HG03460 (cell line): ENCODE results near the gene TLE2.
A peak's percentile ranks its signal among the peaks of the same experiment; 100 is the strongest.

ENCODE experiments used
- ATAC-seq: cut with Tn5 transposase; IDR thresholded peaks from one replicate; pipeline ENCODE4 v1.9.1; 2021; ENCODE audit not compliant: unreplicated experiment

Gene TLE2

DNA sequence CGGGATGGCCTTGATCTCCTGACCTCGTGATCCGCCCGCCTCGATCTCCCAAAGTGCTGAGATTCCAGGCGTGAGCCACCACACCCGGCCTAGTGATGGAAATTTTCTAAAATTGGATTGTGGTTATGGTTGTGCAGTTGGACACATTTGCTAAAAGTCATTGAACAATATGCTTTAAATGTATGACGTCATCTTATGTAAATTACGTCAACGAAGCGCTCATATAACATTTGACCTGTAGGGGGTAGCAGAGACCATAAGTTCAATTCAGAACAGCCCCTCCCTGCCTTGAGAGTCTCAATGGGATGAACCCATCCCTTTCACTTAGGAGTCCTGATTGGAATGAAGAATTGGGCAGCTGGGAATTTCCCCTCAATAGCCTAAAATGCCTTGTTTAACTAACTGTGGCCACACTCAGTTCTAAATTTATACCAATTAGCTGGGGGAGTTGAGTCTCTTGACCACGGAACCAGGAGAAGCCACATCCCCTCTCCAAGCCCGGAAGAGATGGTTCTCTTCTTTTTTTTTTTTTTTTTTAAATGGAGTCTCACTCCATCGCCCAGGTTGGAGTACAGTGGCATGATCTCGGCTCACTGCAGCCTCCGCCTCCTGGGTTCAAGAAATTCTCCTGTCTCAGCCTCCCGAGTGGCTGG, 66.9 kb downstream of the TLE2 start:
- no peak for ATAC-seq

GRCh38 chr19:2960120-2960519, 69.0 kb downstream of the TLE2 start:
- ATAC-seq: no peak

- ATAC-seq: no peak
Observed at GRCh38 chr19:2957160-2957559, 71.9 kb downstream of the TLE2 start.

DNA sequence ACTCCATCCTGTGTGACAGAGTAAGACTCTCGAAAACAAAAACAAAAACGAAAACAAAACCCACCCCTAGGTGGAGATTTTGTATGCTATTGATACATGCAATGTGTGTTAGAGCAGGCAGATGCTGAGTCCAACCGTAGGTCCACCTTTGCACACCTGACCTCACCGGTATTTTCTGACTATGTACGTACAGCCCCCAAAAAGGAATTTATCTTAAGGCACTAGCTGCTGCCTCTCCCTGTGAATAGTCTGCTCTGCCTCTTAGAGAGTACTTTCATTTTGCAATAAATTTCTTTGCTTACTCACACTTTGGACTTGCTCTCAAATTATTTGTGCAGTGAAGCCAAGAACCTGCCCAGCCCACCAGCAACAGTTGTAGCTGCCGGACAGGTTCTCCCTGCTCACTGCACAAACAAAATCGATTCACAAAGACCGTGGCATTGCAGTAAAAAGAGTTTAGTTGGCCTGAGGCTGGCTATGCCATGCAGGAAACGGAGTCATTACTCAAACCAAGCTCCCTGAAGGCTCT, 76.1 kb downstream of the TLE2 start:
- ATAC-seq: no peak

DNA sequence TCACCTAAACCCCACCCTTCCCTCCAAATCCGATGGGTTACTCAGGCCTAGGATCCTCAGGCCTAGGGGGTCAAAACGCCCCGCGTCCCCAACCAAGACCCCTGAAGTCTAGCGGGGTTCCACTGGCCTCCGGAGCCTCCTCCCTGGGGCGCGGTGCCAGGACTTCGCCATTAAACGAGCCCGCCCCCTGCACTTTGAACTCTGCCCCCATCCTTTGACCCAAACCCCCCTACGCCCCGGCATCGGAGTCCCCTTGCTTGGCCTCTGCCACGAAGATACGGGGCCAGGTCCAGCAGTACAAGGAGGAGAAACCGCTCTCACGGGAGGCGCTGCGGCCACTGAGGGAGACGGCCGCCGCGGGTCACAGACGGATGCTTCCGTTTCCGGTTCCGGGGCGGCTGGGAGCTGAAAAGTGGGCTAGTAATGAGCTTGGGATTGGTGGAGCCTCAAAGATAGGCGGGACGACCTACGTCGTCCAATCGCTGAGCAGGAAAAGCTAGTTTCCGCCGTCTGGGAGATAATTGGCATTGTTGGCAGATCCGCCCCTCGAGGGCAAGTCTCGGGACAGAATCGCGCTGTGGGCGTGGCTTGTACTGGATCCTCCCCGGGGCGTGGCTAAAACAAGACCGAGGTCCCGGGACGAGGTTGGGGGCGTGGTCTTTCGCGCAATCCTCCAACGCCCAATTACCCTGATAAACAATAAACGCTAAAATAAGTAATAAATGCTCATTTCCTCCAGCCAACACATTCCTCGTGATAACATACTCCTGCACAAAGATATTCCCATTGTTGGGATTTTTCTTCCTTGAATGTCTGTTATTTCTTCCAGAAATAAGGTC, 78.6 kb downstream of the TLE2 start:
- peak; percentile 83 for ATAC-seq

DNA sequence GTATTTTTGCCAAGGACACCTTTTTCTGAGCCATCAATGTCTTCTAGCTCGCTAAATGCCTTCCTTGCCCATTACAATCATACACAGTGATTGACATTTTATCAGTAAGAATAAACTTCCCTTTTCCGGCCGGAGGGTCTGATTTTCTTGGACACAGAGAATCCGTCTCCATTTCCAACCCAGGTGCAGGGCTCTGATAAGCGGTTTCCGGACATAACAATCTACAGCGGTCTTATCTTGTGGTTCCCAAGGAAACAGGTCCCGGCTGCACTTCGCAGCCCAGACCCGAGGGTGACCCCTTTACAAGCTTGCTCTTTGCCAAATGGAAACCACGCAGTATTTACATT, 79.2 kb downstream of the TLE2 start:
- peak; percentile 10 for ATAC-seq
